ENCODE data around the gene SPATA31E1. TPM values are rescaled to one million over a fixed set of nuclear protein-coding genes. Genes with fewer than 3 reads are reported as not detected.

SPATA31E1 gene
- total RNA-seq, 1 donor from 2014 or later: not detected

DNA sequence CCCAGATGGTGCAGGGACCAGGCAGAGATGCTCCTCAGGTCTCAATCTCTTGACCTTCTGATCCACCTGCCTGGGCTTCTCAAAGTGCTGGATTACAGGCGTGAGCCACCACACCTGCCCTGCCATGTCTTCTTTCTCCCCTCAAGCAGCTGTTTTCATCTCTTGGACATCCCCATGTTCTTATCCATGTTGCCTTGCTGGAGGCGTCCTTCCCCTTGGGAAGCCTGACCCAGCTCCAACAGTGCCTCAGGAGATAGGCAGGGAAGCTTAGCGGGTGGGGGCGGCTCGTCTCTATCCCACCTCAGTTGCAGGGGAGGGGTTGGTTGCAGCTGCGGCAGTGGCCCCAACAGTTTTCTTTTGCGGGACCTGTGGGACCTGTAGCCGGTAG lies 24.7 kb upstream of the SPATA31E1 start:
- intact Hi-C loops (cut with micrococcal nuclease): no loop called here
- Histone ChIP-seq H3K4me1 (no peaks in the 10 kb centered on the region), H3K9me3 (replicated peaks) (peaks cover 38% of the 10 kb centered on the region), H3K27me3 (ENCODE audit: low read depth) (peaks cover 9% of the 10 kb centered on the region), H3K27ac (replicated peaks) (no peak overlapping the region), H3K36me3 (no peaks in the 10 kb centered on the region), H3K4me3 (no peak overlapping the region)
- DNase-seq: no peak
- TF ChIP-seq, protein P1, sequence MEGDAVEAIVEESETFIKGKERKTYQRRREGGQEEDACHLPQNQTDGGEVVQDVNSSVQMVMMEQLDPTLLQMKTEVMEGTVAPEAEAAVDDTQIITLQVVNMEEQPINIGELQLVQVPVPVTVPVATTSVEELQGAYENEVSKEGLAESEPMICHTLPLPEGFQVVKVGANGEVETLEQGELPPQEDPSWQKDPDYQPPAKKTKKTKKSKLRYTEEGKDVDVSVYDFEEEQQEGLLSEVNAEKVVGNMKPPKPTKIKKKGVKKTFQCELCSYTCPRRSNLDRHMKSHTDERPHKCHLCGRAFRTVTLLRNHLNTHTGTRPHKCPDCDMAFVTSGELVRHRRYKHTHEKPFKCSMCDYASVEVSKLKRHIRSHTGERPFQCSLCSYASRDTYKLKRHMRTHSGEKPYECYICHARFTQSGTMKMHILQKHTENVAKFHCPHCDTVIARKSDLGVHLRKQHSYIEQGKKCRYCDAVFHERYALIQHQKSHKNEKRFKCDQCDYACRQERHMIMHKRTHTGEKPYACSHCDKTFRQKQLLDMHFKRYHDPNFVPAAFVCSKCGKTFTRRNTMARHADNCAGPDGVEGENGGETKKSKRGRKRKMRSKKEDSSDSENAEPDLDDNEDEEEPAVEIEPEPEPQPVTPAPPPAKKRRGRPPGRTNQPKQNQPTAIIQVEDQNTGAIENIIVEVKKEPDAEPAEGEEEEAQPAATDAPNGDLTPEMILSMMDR (IDR thresholded peaks at IDR 0.05; ENCODE audit: borderline replicate concordance): no peak

DNA sequence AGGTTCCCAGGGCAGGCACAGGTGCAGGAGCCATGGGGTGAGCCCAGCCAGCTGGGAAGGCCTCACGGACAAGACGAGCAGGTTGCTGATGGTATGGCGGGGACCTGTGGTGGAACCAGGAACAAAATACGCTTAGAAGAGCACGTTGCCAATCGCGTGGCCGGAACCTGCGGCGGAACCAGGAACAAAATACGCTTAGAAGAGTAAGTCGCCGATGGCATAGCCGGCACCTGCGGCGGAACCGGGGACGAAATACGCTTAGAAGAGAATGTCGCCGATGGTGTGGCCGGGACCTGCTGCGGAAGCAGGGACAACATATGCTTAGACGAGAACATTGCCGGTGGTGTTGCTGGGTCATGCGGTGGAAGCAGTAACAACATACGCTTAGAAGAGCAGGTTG lies 23.5 kb upstream of the SPATA31E1 start:
- intact Hi-C loops (cut with micrococcal nuclease): no loop called here
- Histone ChIP-seq H3K27ac (replicated peaks) (no peak overlapping the region), H3K4me3 (no peak overlapping the region), H3K9me3 (replicated peaks) (peaks cover 39% of the 10 kb centered on the region), H3K36me3 (no peaks in the 10 kb centered on the region), H3K27me3 (ENCODE audit: low read depth) (peaks cover 4% of the 10 kb centered on the region), H3K4me1 (no peaks in the 10 kb centered on the region)
- TF ChIP-seq, protein P1 (IDR thresholded peaks at IDR 0.05; ENCODE audit: borderline replicate concordance): no peak
- no peak for DNase-seq

DNA sequence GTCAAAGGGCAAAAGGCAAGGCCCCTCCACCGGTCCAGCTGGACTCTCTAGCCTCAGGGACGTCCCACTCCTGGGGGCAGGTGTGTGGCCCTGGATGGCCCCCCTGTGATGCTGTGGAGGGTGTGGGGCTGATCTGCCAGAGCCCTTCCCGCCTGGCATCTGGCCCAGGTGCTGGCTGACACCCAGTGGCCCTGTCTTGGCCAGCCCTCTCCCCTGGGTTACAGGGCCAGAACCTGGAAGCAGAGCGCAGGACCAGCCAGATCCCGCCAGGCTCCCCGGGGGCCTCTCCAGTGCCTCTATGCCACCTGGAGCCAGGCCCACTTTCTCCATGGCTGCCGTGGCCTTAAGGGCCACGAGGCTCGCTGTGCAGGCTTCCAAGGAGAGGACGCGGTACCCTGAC lies 22.9 kb upstream of the SPATA31E1 start:
- Histone ChIP-seq H3K27me3 (ENCODE audit: low read depth) (peaks cover 4% of the 10 kb centered on the region), H3K36me3 (no peaks in the 10 kb centered on the region), H3K27ac (replicated peaks) (no peak overlapping the region), H3K9me3 (replicated peaks) (peaks cover 39% of the 10 kb centered on the region), H3K4me3 (no peak overlapping the region), H3K4me1 (no peaks in the 10 kb centered on the region)
- DNase-seq: no peak
- intact Hi-C loops (cut with micrococcal nuclease): no loop called here
- TF ChIP-seq, protein P1 (IDR thresholded peaks at IDR 0.05; ENCODE audit: borderline replicate concordance): no peak

DNA sequence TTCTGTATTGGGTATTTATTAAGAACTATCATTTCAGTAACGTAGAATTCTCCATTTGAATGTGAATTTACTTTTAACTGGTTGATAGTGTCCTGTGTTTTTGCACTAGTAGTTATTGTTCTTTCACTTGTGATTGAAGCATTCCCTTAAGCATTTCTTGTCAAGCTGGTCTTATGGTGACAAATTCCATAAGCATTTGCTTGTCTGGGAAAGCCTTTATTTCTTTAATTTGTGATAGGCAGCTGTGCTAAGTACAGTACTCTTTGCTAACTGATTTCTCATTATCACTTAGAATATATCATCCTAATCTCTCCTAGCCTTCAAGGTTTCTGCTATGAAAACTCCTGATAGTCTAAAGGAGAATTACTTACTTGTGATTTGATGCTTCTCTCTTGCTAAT lies 21.3 kb upstream of the SPATA31E1 start:
- intact Hi-C loops (cut with micrococcal nuclease): no loop called here
- Histone ChIP-seq H3K27me3 (ENCODE audit: low read depth) (no peaks in the 10 kb centered on the region), H3K9me3 (replicated peaks) (peaks cover 39% of the 10 kb centered on the region), H3K4me3 (no peak overlapping the region), H3K27ac (replicated peaks) (no peak overlapping the region), H3K4me1 (no peaks in the 10 kb centered on the region), H3K36me3 (no peaks in the 10 kb centered on the region)
- no peak for DNase-seq
- TF ChIP-seq, protein P1 (IDR thresholded peaks at IDR 0.05; ENCODE audit: borderline replicate concordance): no peak

DNA sequence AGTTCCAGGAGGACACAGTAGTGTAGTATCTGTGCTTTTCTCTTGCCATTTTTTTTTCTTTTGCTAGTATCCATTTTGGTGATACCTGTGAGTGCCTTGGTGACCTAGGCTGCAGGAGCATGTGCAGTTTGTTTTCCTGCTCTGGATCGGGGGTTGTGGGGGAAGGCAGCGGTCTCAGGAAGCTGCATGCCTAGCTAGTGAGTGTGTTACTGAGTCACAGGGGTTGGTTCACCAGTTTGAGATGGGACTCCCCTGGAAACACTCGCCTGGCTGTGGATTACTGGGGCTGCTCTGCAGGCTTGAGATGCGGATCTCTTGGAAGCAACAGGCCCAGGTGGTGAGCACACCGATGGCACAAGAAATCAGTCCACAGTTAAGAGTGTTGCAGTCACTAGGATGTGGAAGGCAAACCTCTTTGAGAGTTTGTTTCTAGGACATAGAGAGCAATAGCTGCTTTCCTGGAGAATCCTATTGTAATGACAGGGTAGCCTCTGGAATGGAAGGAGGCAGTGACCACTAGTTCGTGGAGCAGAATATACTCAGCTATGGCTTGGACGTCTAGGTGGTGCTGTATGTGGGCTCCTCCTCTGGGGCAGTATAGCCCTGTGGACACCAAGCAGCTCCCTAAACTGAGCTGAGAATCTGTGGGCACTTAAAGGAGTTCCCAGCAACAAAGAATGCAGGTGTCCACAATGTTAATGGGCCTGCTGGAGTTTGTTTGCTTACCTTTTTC lies 20.0 kb upstream of the SPATA31E1 start:
- H3K4me1 ChIP-seq: no peaks in the 10 kb centered on the region
- intact Hi-C loops (cut with micrococcal nuclease): no loop called here
- H3K27me3 ChIP-seq (ENCODE audit: low read depth): no peaks in the 10 kb centered on the region
- H3K4me3 ChIP-seq: no peak overlapping the region
- no peak overlapping the region for H3K27ac ChIP-seq (replicated peaks)
- peaks cover 39% of the 10 kb centered on the region for H3K9me3 ChIP-seq (replicated peaks)
- TF ChIP-seq, protein P1 (IDR thresholded peaks at IDR 0.05; ENCODE audit: borderline replicate concordance): no peak
- no peaks in the 10 kb centered on the region for H3K36me3 ChIP-seq
- DNase-seq: no peak

All from left ventricle myocardium inferior (tissue), 1 donor.